B cell (primary cell): ENCODE results near the gene CWC25. TPM values are rescaled to one million over a fixed set of nuclear protein-coding genes. Genes with fewer than 3 reads are reported as not detected.
A peak's percentile ranks its signal among the peaks of the same experiment; 100 is the strongest.

Experiments used
- ATAC-seq: fragments of 200-7000 bp; cut with Tn5 transposase; one replicate; pipeline ENCODE4 v1.10.0; 2021; ENCODE audit warnings: low read depth, mild to moderate bottlenecking, moderate number of reproducible peaks, moderate library complexity
- CTCF ChIA-PET: fragments of 350-600 bp; sonication (Branson Sonifier 250); formaldehyde crosslinking; loops from one replicate; lab custom pipeline; 2021; ENCODE audit warnings: antibody characterized with exemption, inconsistent platforms; lab: Charles Lee
- POLR2A ChIA-PET: fragments of 350-600 bp; sonication (Branson Sonifier 250); formaldehyde crosslinking; loops from one replicate; lab custom pipeline; 2021; ENCODE audit warnings: antibody characterized with exemption; lab: Charles Lee
- DNase-seq: peaks from one replicate; pipeline ENCODE4 v3.0.0; 2013
- H2AFZ ChIP-seq: 2 replicates; pipeline ENCODE4 v1.6.1; 2012; ENCODE audit warnings: mild to moderate bottlenecking, low read depth, low read length; ENCODE audit not compliant: insufficient read depth, poor library complexity, severe bottlenecking
- H3K27ac ChIP-seq, 2 donors: 1 replicate in 1 of 2; 2 replicates in 1 of 2; pipeline ENCODE4 v1.5.1; 2012 to 2013; ENCODE audit warnings: low read length in 2 of 2, mild to moderate bottlenecking in 2 of 2, moderate library complexity in 1 of 2
- H3K27me3 ChIP-seq, 4 experiments: fragments of 200-600 bp in 1 of 4; sonication (generic) in 1 of 4; replicated peaks in 1 of 4; 1 replicate in 2 of 4; 2 replicates in 2 of 4; pipeline versions ENCODE4 v1.6.1 to v1.7.0; 2013 to 2016; ENCODE audit warnings: low read length in 3 of 4, mild to moderate bottlenecking in 2 of 4, mixed read lengths in 1 of 4, moderate library complexity in 1 of 4; ENCODE audit not compliant: insufficient read depth in 4 of 4, control insufficient read depth in 3 of 4; ENCODE audit errors: control extremely low read depth in 1 of 4
- H3K36me3 ChIP-seq, 2 experiments: replicated peaks in 1 of 2; 1 replicate in 1 of 2; 2 replicates in 1 of 2; pipeline versions ENCODE4 v1.6.1 to v1.7.1; 2013; ENCODE audit warnings: low read length in 1 of 2; ENCODE audit not compliant: insufficient read depth in 2 of 2, control insufficient read depth in 1 of 2; ENCODE audit errors: control extremely low read depth in 1 of 2, extremely low read depth in 1 of 2
- H3K4me1 ChIP-seq, 2 donors: fragments of 200-600 bp in 1 of 2; sonication (generic) in 1 of 2; 1 replicate in 1 of 2; 2 replicates in 1 of 2; pipeline versions ENCODE4 v1.5.1 to v1.6.1; 2013 to 2017; ENCODE audit warnings: low read length in 2 of 2; ENCODE audit not compliant: control insufficient read depth in 2 of 2, insufficient read depth in 2 of 2
- H3K4me2 ChIP-seq: replicated peaks from 2 replicates; pipeline ENCODE3; 2012; ENCODE audit warnings: mild to moderate bottlenecking, low read depth, low read length; ENCODE audit not compliant: poor library complexity, severe bottlenecking
- H3K4me3 ChIP-seq, 5 experiments: fragments of 200-600 bp in 1 of 5; sonication (generic) in 1 of 5; 1 replicate in 3 of 5; 2 replicates in 2 of 5; pipeline versions ENCODE4 v1.5.1 to v1.7.0; 2011 to 2016; ENCODE audit warnings: low read length in 4 of 5, mild to moderate bottlenecking in 4 of 5, low read depth in 2 of 5, control low read depth in 1 of 5, moderate library complexity in 1 of 5; ENCODE audit not compliant: insufficient read depth in 1 of 5; ENCODE audit errors: control extremely low read depth in 1 of 5, extremely low read depth in 1 of 5
- H3K79me2 ChIP-seq: fragments of 200-600 bp; sonication (generic); one replicate; pipeline ENCODE4 v1.6.0; 2016; ENCODE audit warnings: low read length; ENCODE audit not compliant: control insufficient read depth, insufficient read depth
- H3K9ac ChIP-seq: fragments of 200-600 bp; sonication (generic); 2 replicates; pipeline ENCODE4 v1.6.1; 2017; ENCODE audit warnings: mild to moderate bottlenecking, low read length, moderate library complexity
- H3K9me3 ChIP-seq, 3 donors: one replicate each; pipeline versions ENCODE4 v1.6.1 to v1.7.1; 2013; ENCODE audit warnings: low read length in 2 of 3; ENCODE audit not compliant: control insufficient read depth in 2 of 3, insufficient read depth in 1 of 3; ENCODE audit errors: control extremely low read depth in 1 of 3
- H4K20me1 ChIP-seq: 2 replicates; pipeline ENCODE4 v1.6.0; 2012; ENCODE audit warnings: mild to moderate bottlenecking, low read length; ENCODE audit not compliant: insufficient read depth, control insufficient read depth, poor library complexity, severe bottlenecking
- H3K27ac Mint-ChIP-seq: one replicate; pipeline ENCODE4 v1.8.0; 2021; ENCODE audit warnings: mixed read lengths
- H3K27me3 Mint-ChIP-seq: one replicate; pipeline ENCODE4 v1.8.0; 2021; ENCODE audit warnings: mixed read lengths
- H3K4me1 Mint-ChIP-seq: one replicate; pipeline ENCODE4 v1.8.0; 2021; ENCODE audit warnings: mixed read lengths
- H3K4me3 Mint-ChIP-seq: one replicate; pipeline ENCODE4 v1.8.0; 2021; ENCODE audit warnings: mixed read lengths
- H3K9me3 Mint-ChIP-seq: one replicate; pipeline ENCODE4 v1.8.0; 2022; ENCODE audit warnings: mixed read lengths; ENCODE audit not compliant: insufficient read depth
- EZH2 ChIP-seq: IDR thresholded peaks from 2 replicates; pipeline ENCODE4 v1.6.1; 2012; ENCODE audit warnings: borderline replicate concordance, low read depth, mild to moderate bottlenecking, moderate library complexity, low read length; ENCODE audit not compliant: insufficient read depth, poor library complexity, severe bottlenecking
- WGBS: methylation state at CpG from one replicate; pipeline ENCODE4 v1.1.5; 2013; ENCODE audit warnings: missing lambda C conversion rate; ENCODE audit not compliant: insufficient coverage; 5-methylcytosine and 5-hydroxymethylcytosine counted together
- intact Hi-C: fragments of 100-400 bp; cut with micrococcal nuclease; formaldehyde crosslinking; loops from one replicate; pipeline ENCODE4 v1.10.0; 2022
- polyA plus RNA-seq: library from polyadenylated mRNA; depleted of rRNA; stranded (reverse); fragments of >200 nt; gene quantifications from 2 replicates; pipeline ENCODE4 v1.2.3, GENCODE V29; 2012
- total RNA-seq, 2 donors: library from RNA; stranded (reverse); fragments of 120-200 nt in 1 of 2; gene quantifications; 1 replicate in 1 of 2; 2 replicates in 1 of 2; pipeline versions ENCODE4 v1.2.3 to v1.2.4, GENCODE V29; 2013 to 2022
- TF ChIP-seq, protein P1 (sequence below): fragments of 200-600 bp; IDR thresholded peaks from one replicate; pipeline ENCODE4 v1.8.0; 2022; ENCODE audit warnings: antibody characterized with exemption, mild to moderate bottlenecking

The CWC25 gene
- total and polyA plus RNA-seq, 2 donors (not counting 1 experiment from before 2014, with no cell fraction given) = 39.3 to 40.8 TPM

DNA sequence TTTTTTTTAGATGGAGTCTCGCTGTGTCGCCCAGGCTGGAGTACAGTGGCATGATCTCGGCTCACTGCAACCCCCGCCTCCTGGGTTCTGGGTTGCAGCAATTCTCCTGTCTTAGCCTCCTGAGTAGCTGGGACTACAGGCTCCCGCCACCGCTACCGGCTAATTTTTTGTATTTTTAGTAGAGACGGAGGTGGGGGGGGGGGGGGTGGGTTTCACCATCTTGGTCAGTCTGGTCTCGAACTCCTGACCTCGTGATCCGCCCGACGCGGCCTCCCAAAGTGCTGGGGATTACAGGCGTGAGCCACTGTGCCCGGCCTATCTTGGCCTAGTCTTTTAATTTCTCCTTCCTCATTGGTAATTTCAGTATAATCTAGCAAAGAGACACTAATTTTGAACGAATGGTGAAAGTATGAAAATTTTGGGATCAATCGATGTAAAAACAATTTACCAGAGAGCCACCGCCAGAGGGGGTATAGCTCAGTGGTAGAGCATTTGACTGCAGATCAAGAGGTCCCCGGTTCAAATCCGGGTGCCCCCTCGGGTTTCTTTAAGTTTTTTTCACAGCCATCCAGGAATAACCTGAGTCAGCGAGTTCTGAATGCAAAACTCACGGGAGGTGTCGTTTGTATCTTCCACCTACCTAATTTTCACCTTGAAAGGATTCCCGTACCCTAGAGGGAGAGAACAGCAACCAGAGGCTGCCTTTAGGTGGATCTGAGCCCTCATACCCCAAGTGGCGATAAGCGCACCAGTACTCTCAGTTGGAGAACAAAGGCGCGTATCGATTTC lies 42.3 kb upstream of the CWC25 start:
- Mint-ChIP-seq H3K4me1 (peaks cover 54% of the 10 kb centered on the region), H3K27me3 (no peaks in the 10 kb centered on the region), H3K9me3 (no peaks in the 10 kb centered on the region), H3K4me3 (peak overlapping the region; percentile 99), H3K27ac (peak overlapping the region; percentile 99)
- TF ChIP-seq, protein P1, sequence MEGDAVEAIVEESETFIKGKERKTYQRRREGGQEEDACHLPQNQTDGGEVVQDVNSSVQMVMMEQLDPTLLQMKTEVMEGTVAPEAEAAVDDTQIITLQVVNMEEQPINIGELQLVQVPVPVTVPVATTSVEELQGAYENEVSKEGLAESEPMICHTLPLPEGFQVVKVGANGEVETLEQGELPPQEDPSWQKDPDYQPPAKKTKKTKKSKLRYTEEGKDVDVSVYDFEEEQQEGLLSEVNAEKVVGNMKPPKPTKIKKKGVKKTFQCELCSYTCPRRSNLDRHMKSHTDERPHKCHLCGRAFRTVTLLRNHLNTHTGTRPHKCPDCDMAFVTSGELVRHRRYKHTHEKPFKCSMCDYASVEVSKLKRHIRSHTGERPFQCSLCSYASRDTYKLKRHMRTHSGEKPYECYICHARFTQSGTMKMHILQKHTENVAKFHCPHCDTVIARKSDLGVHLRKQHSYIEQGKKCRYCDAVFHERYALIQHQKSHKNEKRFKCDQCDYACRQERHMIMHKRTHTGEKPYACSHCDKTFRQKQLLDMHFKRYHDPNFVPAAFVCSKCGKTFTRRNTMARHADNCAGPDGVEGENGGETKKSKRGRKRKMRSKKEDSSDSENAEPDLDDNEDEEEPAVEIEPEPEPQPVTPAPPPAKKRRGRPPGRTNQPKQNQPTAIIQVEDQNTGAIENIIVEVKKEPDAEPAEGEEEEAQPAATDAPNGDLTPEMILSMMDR = peak; percentile 46
- TF ChIP-seq EZH2 = no peak
- intact Hi-C loops = no loop called here
- 32% methylated on average over 15 of the region's 31 CpGs for WGBS
- no peaks in the 10 kb centered on the region for H3K9me3 ChIP-seq
- peaks cover 21% of the 10 kb centered on the region for H4K20me1 ChIP-seq
- peak overlapping the region; percentile 49 for H2AFZ ChIP-seq
- H3K9ac ChIP-seq = peak overlapping the region; percentile 99
- no peaks in the 10 kb centered on the region for H3K27me3 ChIP-seq
- H3K4me1 ChIP-seq = peaks cover 42 to 55% of the 10 kb centered on the region in 2 donors
- peak overlapping the region; percentile 43 to 100 (median 100) for H3K4me3 ChIP-seq
- ATAC-seq (no peak), DNase-seq (peak; percentile 85)
- peak overlapping the region; percentile 78 to 87 for H3K27ac ChIP-seq
- CTCF ChIA-PET = interaction anchor here (0.6 to 5.5 kb wide), 13 partner anchors 8 to 1472 kb away, joined by 3 to 50 read pairs (median 4); partner anchors contain the start of genes CWC25, PLXDC1 and RPL23
- peaks cover 24% of the 10 kb centered on the region for H3K79me2 ChIP-seq
- no peaks in the 10 kb centered on the region for H3K36me3 ChIP-seq
- peak overlapping the region; percentile 97 for H3K4me2 ChIP-seq
- POLR2A ChIA-PET = interaction anchor here (0.7 to 4.8 kb wide), 5 partner anchors 14 to 1460 kb away, joined by 3 to 91 read pairs (median 4); partner anchors contain the start of genes PSMB3 and RPL23
